Left lung (tissue), 10 donors: Measurements from ENCODE around the gene VWA2. TPM values are rescaled to one million over a fixed set of nuclear protein-coding genes. Genes with fewer than 3 reads are reported as not detected.

ENCODE experiments used
- ATAC-seq: fragments of 200-7000 bp; cut with Tn5 transposase; one replicate; pipeline ENCODE4 v1.9.1; 2020; ENCODE audit warnings: moderate library complexity
- DNase-seq, 4 donors: peaks; one replicate each; pipeline ENCODE4 v3.0.0-alpha.2; 2013 to 2020
- H3K27ac ChIP-seq, 2 donors: fragments of 200-600 bp; sonication (generic) in 1 of 2; one replicate each; pipeline versions ENCODE4 v1.5.0 to v1.8.0; 2020 to 2021
- H3K27me3 ChIP-seq, 2 donors: fragments of 200-600 bp; sonication (generic) in 1 of 2; one replicate each; pipeline versions ENCODE4 v1.5.0 to v1.8.0; 2020 to 2021
- H3K36me3 ChIP-seq, 2 donors: fragments of 200-600 bp; sonication (generic) in 1 of 2; one replicate each; pipeline versions ENCODE4 v1.5.0 to v1.8.0; 2020 to 2021
- H3K4me1 ChIP-seq, 2 donors: fragments of 200-600 bp; one replicate each; pipeline ENCODE4 v1.8.0; 2021
- H3K4me3 ChIP-seq, 2 donors: fragments of 200-600 bp; sonication (generic) in 1 of 2; one replicate each; pipeline versions ENCODE4 v1.5.0 to v1.8.0; 2020 to 2021; ENCODE audit warnings: mild to moderate bottlenecking in 1 of 2
- H3K9me3 ChIP-seq, 2 donors: fragments of 200-600 bp; sonication (generic) in 1 of 2; one replicate each; pipeline versions ENCODE4 v1.5.0 to v1.8.0; 2020 to 2021
- CTCF ChIP-seq, 2 donors: fragments of 200-600 bp; sonication (generic) in 1 of 2; IDR thresholded peaks; one replicate each; pipeline versions ENCODE4 v1.5.0 to v1.8.0; 2021; ENCODE audit warnings: antibody characterized with exemption in 2 of 2
- intact Hi-C, 2 donors: fragments of 100-400 bp; cut with DNase I; formaldehyde crosslinking; loops; one replicate each; pipeline versions ENCODE4 v1.11.2 to v1.14.2; 2022
- polyA plus RNA-seq, 6 donors: library from polyadenylated mRNA; unstranded; fragments of 120-200 nt; gene quantifications; one replicate each; pipeline ENCODE4 v1.2.1, GENCODE V29; 2013; ENCODE audit not compliant: insufficient read length in 6 of 6
- total RNA-seq, 2 donors: library from RNA; stranded (reverse); fragmentation: NEBNext Ultra II Directional; extraction: Animal tissue kit (Norgen Biotek cat#: 25700); gene quantifications; one replicate each; pipeline ENCODE4 v1.2.1, GENCODE V29; 2021
- donor health status: DM: no; HTN: yes; CAD: no.
- donor health status: DM: no; HTN: no; CAD: no.

VWA2 gene
- total and polyA plus RNA-seq, 8 donors, result 9.5 to 31.4 (median 27.6) TPM

- no peak for TF ChIP-seq CTCF (IDR thresholded peaks at IDR 0.05)
- Histone ChIP-seq H3K27ac (no peak overlapping the region), H3K36me3 (no peaks in the 10 kb centered on the region), H3K4me3 (no peak overlapping the region), H3K27me3 (no peaks in the 10 kb centered on the region), H3K4me1 (no peaks in the 10 kb centered on the region), H3K9me3 (no peaks in the 10 kb centered on the region)
- no peak for ATAC-seq
- intact Hi-C loops, result no loop called here
- no peak for DNase-seq
These were observed 11.7 kb downstream of the VWA2 start for GRCh38 chr10:114250716-114251115.

DNA sequence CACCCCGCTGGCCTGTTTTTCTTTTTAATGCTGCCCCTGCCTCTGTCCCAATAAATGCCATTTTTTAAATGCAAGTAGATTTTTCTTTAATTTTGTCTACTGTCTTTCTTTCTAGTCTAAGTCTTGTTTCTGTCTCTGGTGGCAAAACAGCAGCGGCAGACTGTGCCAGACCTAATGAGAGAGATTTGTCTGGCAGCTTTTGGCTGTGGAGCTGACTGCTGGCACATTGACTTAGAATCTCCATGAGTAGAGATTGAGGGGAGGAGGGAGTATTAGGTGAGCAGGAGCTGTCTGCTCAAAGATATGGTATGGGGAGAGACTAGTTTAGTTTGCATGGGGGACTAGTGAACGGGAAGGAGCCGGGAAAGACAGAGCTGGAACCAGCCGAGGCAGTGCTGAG, 13.0 kb downstream of the VWA2 start:
- no peak overlapping the region for H3K4me3 ChIP-seq
- ATAC-seq, result no peak
- H3K36me3 ChIP-seq, result no peaks in the 10 kb centered on the region
- H3K27me3 ChIP-seq, result no peaks in the 10 kb centered on the region
- TF ChIP-seq CTCF (IDR thresholded peaks at IDR 0.05), result no peak
- H3K9me3 ChIP-seq, result no peaks in the 10 kb centered on the region
- H3K27ac ChIP-seq, result no peak overlapping the region
- H3K4me1 ChIP-seq, result no peaks in the 10 kb centered on the region
- DNase-seq, result no peak
- intact Hi-C loops, result no loop called here

DNA sequence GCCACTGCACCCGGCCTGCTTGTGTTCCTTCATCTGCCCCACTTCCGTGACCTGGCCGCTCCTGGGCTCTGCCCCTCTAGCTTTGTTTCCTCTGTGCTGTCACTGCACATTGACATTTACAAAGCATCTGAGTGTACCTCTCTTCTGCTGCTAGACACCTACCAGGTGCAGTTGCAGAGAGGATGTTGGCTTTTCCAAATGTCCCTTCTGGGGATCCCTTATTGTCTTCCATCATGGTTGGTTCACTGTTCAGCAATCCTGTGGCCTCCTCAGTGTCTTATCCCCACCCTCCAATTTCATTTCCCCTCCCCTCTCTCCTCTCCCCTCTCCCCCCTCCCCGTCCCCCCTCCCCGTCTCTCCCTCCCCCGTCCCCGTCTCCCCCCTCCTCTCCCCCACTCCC, 13.8 kb downstream of the VWA2 start:
- no peaks in the 10 kb centered on the region for H3K27me3 ChIP-seq
- H3K4me1 ChIP-seq, result peaks cover 0 to 5% of the 10 kb centered on the region in 2 donors
- no peak for DNase-seq
- H3K36me3 ChIP-seq, result no peaks in the 10 kb centered on the region
- H3K4me3 ChIP-seq, result no peak overlapping the region
- no peak for TF ChIP-seq CTCF (IDR thresholded peaks at IDR 0.05)
- no peak for ATAC-seq
- intact Hi-C loops, result no loop called here
- H3K27ac ChIP-seq, result no peak overlapping the region
- H3K9me3 ChIP-seq, result no peaks in the 10 kb centered on the region

- TF ChIP-seq CTCF (IDR thresholded peaks at IDR 0.05), result no peak
- H3K4me1 ChIP-seq, result peaks cover 3 to 8% of the 10 kb centered on the region in 2 donors
These were observed 16.2 kb downstream of the VWA2 start for GRCh38 chr10:114255227-114255626.

DNA sequence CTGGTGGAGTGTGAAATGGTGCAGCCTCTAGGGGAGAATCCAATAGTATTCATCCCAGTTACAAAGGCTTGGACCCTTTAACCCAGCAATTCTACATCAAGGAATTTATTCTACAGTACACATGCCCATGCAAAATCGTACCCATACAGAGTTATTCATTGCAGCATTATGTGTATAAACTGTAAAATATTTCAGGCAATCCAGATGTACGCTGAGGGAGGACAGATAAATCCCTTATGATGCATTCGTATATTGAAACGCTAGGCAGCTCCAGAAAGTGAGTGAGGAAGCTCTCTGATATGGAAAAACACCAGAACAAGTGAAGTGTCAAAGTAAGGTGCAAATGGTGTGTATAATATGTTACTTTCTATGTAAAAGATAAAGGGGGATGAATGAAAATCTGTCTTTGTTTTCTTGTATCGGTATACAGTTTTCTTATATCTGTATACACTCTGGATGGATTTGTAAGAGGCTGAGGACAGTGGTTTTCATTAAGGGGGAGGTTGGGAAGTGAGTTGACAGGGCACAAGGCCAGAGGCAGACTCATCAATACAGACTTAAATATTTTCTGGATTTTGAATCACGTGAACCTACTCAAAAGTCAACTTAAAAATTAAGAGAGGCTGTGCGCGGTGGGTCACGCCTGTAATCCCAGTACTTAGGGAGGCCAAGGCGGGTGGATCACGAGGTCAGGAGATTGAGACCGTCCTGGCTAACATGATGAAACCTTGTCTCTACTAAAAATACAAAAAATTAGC, 17.1 kb downstream of the VWA2 start:
- ATAC-seq (no peak), DNase-seq (no peak)
- H3K9me3 ChIP-seq, result no peaks in the 10 kb centered on the region
- intact Hi-C loops, result no loop called here
- peaks cover 3 to 8% of the 10 kb centered on the region in 2 donors for H3K4me1 ChIP-seq
- no peak overlapping the region for H3K4me3 ChIP-seq
- H3K36me3 ChIP-seq, result no peaks in the 10 kb centered on the region
- no peaks in the 10 kb centered on the region for H3K27me3 ChIP-seq
- no peak overlapping the region for H3K27ac ChIP-seq
- no peak for TF ChIP-seq CTCF (IDR thresholded peaks at IDR 0.05)

More at GRCh38 chr10:114255227-114255626, 16.2 kb downstream of the VWA2 start:
- no peak overlapping the region for H3K4me3 ChIP-seq
- intact Hi-C loops, result no loop called here
- ATAC-seq (no peak), DNase-seq (no peak)
- no peaks in the 10 kb centered on the region for H3K27me3 ChIP-seq
- H3K27ac ChIP-seq, result no peak overlapping the region
- H3K36me3 ChIP-seq, result no peaks in the 10 kb centered on the region
- H3K9me3 ChIP-seq, result no peaks in the 10 kb centered on the region
